NCI-H2227 (cell line): ENCODE measurements around the gene SLC27A1.
"Not testable (repeated sequence)": the region's sequence is repeated elsewhere in the genome, so short reads cannot be mapped to it uniquely, and the experiment has no call there.

Source experiments
- DNase-seq: peaks from one replicate; lab custom pipeline; 2025; ENCODE audit not compliant: unreplicated experiment; lab: John Stamatoyannopoulos, UW

SLC27A1 gene

GRCh38 chr19:17510220-17510993 lies 40.1 kb downstream of the SLC27A1 start:
- no peak for DNase-seq

GRCh38 chr19:17511724-17512573 lies 41.6 kb downstream of the SLC27A1 start:
- DNase-seq: peak; percentile 86

GRCh38 chr19:17512574-17512939 lies 42.2 kb downstream of the SLC27A1 start:
- DNase-seq: no peak

- no peak for DNase-seq
Observed at GRCh38 chr19:17515408-17516149, 45.3 kb downstream of the SLC27A1 start.

- no peak for DNase-seq
Observed at GRCh38 chr19:17517898-17518297, 47.6 kb downstream of the SLC27A1 start.

GRCh38 chr19:17518654-17519053 lies 48.3 kb downstream of the SLC27A1 start:
- DNase-seq: not testable (repeated sequence)

GRCh38 chr19:17519967-17520366 lies 49.6 kb downstream of the SLC27A1 start:
- no peak for DNase-seq

GRCh38 chr19:17520865-17521264 lies 50.5 kb downstream of the SLC27A1 start:
- DNase-seq: no peak

- DNase-seq: no peak
Observed at GRCh38 chr19:17522988-17523872, 52.9 kb downstream of the SLC27A1 start.

GRCh38 chr19:17524651-17525050 lies 54.3 kb downstream of the SLC27A1 start:
- no peak for DNase-seq

GRCh38 chr19:17525141-17525540 lies 54.8 kb downstream of the SLC27A1 start:
- no peak for DNase-seq

GRCh38 chr19:17526922-17527321 lies 56.6 kb downstream of the SLC27A1 start:
- no peak for DNase-seq

- no peak for DNase-seq
Observed at GRCh38 chr19:17527326-17527725, 57.0 kb downstream of the SLC27A1 start.

- DNase-seq: no peak
Observed at GRCh38 chr19:17528610-17529009, 58.3 kb downstream of the SLC27A1 start.

- DNase-seq: no peak
Observed at GRCh38 chr19:17529239-17530158, 59.2 kb downstream of the SLC27A1 start.

GRCh38 chr19:17530586-17530985 lies 60.3 kb downstream of the SLC27A1 start:
- no peak for DNase-seq

- no peak for DNase-seq
Observed at GRCh38 chr19:17532116-17532515, 61.8 kb downstream of the SLC27A1 start.

- no peak for DNase-seq
Observed at GRCh38 chr19:17532557-17532956, 62.2 kb downstream of the SLC27A1 start.

- DNase-seq: no peak
Observed at GRCh38 chr19:17534767-17535166, 64.4 kb downstream of the SLC27A1 start.
